CD4-positive, alpha-beta T cell (primary cell): ENCODE measurements around the gene NAA10. TPM values are rescaled to one million over a fixed set of nuclear protein-coding genes. Genes with fewer than 3 reads are reported as not detected.
A peak's percentile ranks its signal among the peaks of the same experiment; 100 is the strongest.

ENCODE experiments used
- ATAC-seq: fragments of 200-7000 bp; cut with Tn5 transposase; one replicate; pipeline ENCODE4 v1.10.0; 2022; ENCODE audit warnings: mild to moderate bottlenecking; ENCODE audit not compliant: poor library complexity
- CTCF ChIA-PET: fragments of 350-600 bp; sonication (Branson Sonifier 250); formaldehyde crosslinking; loops from one replicate; lab custom pipeline; 2021; ENCODE audit warnings: antibody characterized with exemption, inconsistent platforms; lab: Charles Lee
- POLR2A ChIA-PET: fragments of 350-600 bp; sonication (Branson Sonifier 250); formaldehyde crosslinking; loops from one replicate; lab custom pipeline; 2021; ENCODE audit warnings: antibody characterized with exemption, inconsistent platforms; lab: Charles Lee
- DNase-seq, 14 experiments: peaks; one replicate each; pipeline ENCODE4 v3.0.0-alpha.2; 2013 to 2020; ENCODE audit warnings: mixed read lengths in 2 of 14
- H3K27ac ChIP-seq, 2 donors: one replicate each; pipeline versions ENCODE4 v1.5.1 to v1.7.0; 2013; ENCODE audit warnings: low read length in 2 of 2, low read depth in 1 of 2, mild to moderate bottlenecking in 1 of 2
- H3K27me3 ChIP-seq, 2 experiments: 1 replicate in 1 of 2; 2 replicates in 1 of 2; pipeline versions ENCODE4 v1.6.1 to v1.7.0; 2013; ENCODE audit warnings: low read length in 2 of 2, control low read depth in 1 of 2, mild to moderate bottlenecking in 1 of 2, moderate library complexity in 1 of 2; ENCODE audit not compliant: insufficient read depth in 2 of 2, control insufficient read depth in 1 of 2
- H3K36me3 ChIP-seq: one replicate; pipeline ENCODE4 v1.6.1; 2013; ENCODE audit warnings: low read length, control low read depth; ENCODE audit not compliant: insufficient read depth
- H3K4me1 ChIP-seq: one replicate; pipeline ENCODE4 v1.6.1; 2013; ENCODE audit warnings: low read length, control low read depth; ENCODE audit not compliant: insufficient read depth
- H3K4me3 ChIP-seq: one replicate; pipeline ENCODE4 v1.5.1; 2013; ENCODE audit warnings: mild to moderate bottlenecking, low read length, moderate library complexity
- H3K9me3 ChIP-seq, 2 experiments: 1 replicate in 1 of 2; 2 replicates in 1 of 2; pipeline versions ENCODE4 v1.6.1 to v1.7.0; 2013; ENCODE audit warnings: low read length in 2 of 2, mild to moderate bottlenecking in 2 of 2, control low read depth in 1 of 2, moderate library complexity in 1 of 2; ENCODE audit not compliant: control insufficient read depth in 1 of 2, insufficient read depth in 1 of 2
- H3K27ac Mint-ChIP-seq: one replicate; pipeline ENCODE4 v1.8.0; 2020; ENCODE audit warnings: mixed read lengths
- H3K27me3 Mint-ChIP-seq: one replicate; pipeline ENCODE4 v1.8.0; 2021; ENCODE audit warnings: mixed read lengths
- H3K36me3 Mint-ChIP-seq: one replicate; pipeline ENCODE4 v1.8.0; 2021; ENCODE audit warnings: low read depth, mixed read lengths
- H3K4me1 Mint-ChIP-seq: one replicate; pipeline ENCODE4 v1.8.0; 2021; ENCODE audit warnings: low read depth, mixed read lengths
- H3K4me3 Mint-ChIP-seq: one replicate; pipeline ENCODE4 v1.8.0; 2020; ENCODE audit warnings: mild to moderate bottlenecking, mixed read lengths
- H3K9me3 Mint-ChIP-seq: one replicate; pipeline ENCODE4 v1.8.0; 2020; ENCODE audit warnings: mixed read lengths
- CTCF ChIP-seq: fragments of 200-600 bp; IDR thresholded peaks from one replicate; pipeline ENCODE4 v1.8.0; 2022; ENCODE audit warnings: antibody characterized with exemption, mild to moderate bottlenecking
- intact Hi-C, 2 experiments: fragments of 100-400 bp; cut with DNase I in 1 of 2; cut with micrococcal nuclease in 1 of 2; formaldehyde crosslinking; loops; one replicate each; pipeline versions ENCODE4 v1.15.1 to v1.9.0; 2023 to 2025; cut with DNase I, micrococcal nuclease
- total RNA-seq, 174 experiments: library from RNA in 2 of 174; stranded (reverse) in 2 of 174; gene quantifications; one replicate each; pipeline ENCODE4 v1.2.3 and lab custom pipeline; 2021 to 2026

The NAA10 gene
- total RNA-seq, 2 experiments from 2014 or later: 41.5 to 42.0 TPM

DNA sequence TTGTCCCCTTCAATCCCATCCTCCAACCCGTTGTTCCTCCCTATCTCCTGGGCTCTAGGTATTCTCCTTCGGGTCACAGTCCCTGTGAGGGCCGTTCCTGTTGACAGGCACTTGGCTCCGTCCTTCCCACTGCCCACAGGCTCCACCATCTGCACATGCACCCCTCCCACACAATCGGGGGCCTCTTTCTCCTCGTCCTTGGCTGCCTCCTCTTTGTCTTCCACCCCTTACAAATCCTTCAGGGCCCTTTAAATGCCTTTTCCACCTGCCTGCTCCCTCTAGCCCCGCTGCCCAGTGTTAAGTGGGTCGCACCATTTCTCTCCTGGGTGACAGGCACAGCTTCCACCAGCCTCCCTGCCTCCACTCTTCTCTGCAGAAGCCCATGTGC, 33.1 kb downstream of the NAA10 start:
- no peak for DNase-seq

DNA sequence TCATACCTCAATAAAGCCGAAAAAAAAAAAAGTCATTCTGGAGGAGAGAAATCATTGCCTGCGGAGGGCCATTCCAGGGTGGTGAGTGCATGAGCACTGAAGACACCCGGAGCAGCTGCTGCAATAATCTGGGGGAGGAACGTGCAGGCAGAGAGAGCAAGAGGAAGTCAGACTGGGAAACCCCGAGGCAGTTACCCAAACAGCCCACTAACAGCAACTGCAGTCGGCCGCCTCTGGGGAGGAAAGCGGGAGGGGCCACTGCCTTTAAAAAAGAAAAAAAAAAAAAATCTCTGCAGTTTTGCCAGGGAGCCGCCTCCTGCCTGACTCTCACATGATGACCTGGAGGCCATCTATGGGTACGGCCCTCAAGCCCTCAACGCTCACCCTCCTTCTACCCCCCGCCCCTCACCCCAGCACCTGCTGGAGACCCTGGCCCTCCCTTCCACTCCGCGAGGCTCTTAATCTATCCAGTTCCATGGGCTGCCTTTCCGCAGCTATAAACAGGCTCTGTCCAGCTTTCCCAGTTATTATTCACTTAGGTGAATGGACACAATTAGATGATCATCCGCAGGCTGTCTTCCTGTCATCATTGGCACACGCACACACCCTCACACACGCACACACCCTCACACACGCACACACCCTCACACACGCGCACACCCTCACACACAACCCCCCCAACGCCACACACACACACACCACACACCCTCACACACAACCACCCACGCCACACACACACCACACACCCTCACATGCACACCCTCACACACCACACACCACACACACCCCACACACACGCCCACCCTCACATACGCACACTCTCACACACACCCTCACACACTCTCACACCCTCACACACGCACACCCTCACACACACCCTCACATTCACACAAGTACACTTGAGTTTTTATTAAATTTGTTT, 33.7 kb downstream of the NAA10 start:
- H3K9me3 Mint-ChIP-seq: no peaks in the 10 kb centered on the region
- no peaks in the 10 kb centered on the region for H3K36me3 Mint-ChIP-seq
- no peak for TF ChIP-seq CTCF
- intact Hi-C loops: loop anchor here in 1 of 2 experiments (5.0 kb wide), 1 partner anchor 74 kb away; no protein-coding TSS in a partner anchor
- peak overlapping the region; percentile 37 for H3K4me3 Mint-ChIP-seq
- DNase-seq: peak; percentile 23 to 87 (median 52)
- Histone ChIP-seq H3K27me3 (no peaks in the 10 kb centered on the region), H3K4me3 (no peak overlapping the region), H3K27ac (no peak overlapping the region), H3K9me3 (no peaks in the 10 kb centered on the region), H3K4me1 (peaks cover 58% of the 10 kb centered on the region), H3K36me3 (no peaks in the 10 kb centered on the region)
- H3K4me1 Mint-ChIP-seq: peaks cover 50% of the 10 kb centered on the region
- no peaks in the 10 kb centered on the region for H3K27me3 Mint-ChIP-seq
- POLR2A ChIA-PET: interaction anchor here (0.6 kb wide), 1 partner anchor 26 kb away, joined by 4 read pairs; no protein-coding TSS in a partner anchor
- peak overlapping the region; percentile 39 for H3K27ac Mint-ChIP-seq
- ATAC-seq: peak; percentile 86
- CTCF ChIA-PET: interaction anchor here (0.6 to 0.9 kb wide), 2 partner anchors 46 to 73 kb away, joined by 3 read pairs; no protein-coding TSS in a partner anchor

More for the DNA sequence above, 33.1 kb downstream of the NAA10 start:
- H3K27me3 ChIP-seq: no peaks in the 10 kb centered on the region
- Mint-ChIP-seq H3K27me3 (no peaks in the 10 kb centered on the region), H3K4me3 (peak overlapping the region; percentile 23), H3K36me3 (no peaks in the 10 kb centered on the region), H3K9me3 (no peaks in the 10 kb centered on the region), H3K4me1 (peaks cover 49% of the 10 kb centered on the region), H3K27ac (peak overlapping the region; percentile 39)
- CTCF ChIA-PET: interaction anchor here (0.9 kb wide), 1 partner anchor 45 kb away, joined by 3 read pairs; no protein-coding TSS in a partner anchor
- no peak overlapping the region for H3K4me3 ChIP-seq
- H3K27ac ChIP-seq: no peak overlapping the region
- H3K4me1 ChIP-seq: peaks cover 58% of the 10 kb centered on the region
- ATAC-seq: no peak
- H3K9me3 ChIP-seq: no peaks in the 10 kb centered on the region
- H3K36me3 ChIP-seq: no peaks in the 10 kb centered on the region
- POLR2A ChIA-PET: no interaction called here
- intact Hi-C loops: loop anchor here in 1 of 2 experiments (5.0 kb wide), 1 partner anchor 74 kb away; no protein-coding TSS in a partner anchor
- TF ChIP-seq CTCF: no peak

GRCh38 chrX:153897899-153898298, 36.9 kb downstream of the NAA10 start:
- TF ChIP-seq CTCF: no peak
- POLR2A ChIA-PET: interaction anchor here (1.0 kb wide), 1 partner anchor 9 kb away, joined by 3 read pairs; no protein-coding TSS in a partner anchor
- Histone ChIP-seq H3K36me3 (no peaks in the 10 kb centered on the region), H3K9me3 (no peaks in the 10 kb centered on the region), H3K4me3 (no peak overlapping the region), H3K27me3 (no peaks in the 10 kb centered on the region), H3K27ac (no peak overlapping the region), H3K4me1 (peaks cover 27% of the 10 kb centered on the region)
- Mint-ChIP-seq H3K27ac (no peak overlapping the region), H3K9me3 (no peaks in the 10 kb centered on the region), H3K36me3 (no peaks in the 10 kb centered on the region), H3K4me3 (no peak overlapping the region), H3K4me1 (peaks cover 30% of the 10 kb centered on the region), H3K27me3 (no peaks in the 10 kb centered on the region)
- DNase-seq (no peak), ATAC-seq (no peak)
- intact Hi-C loops: loop anchor here in 1 of 2 experiments (5.0 kb wide), 1 partner anchor 81 kb away; no protein-coding TSS in a partner anchor
- CTCF ChIA-PET: interaction anchor here (1.4 kb wide), 1 partner anchor 25 kb away, joined by 3 read pairs; no protein-coding TSS in a partner anchor
